Epithelial cell of umbilical artery (primary cell): ENCODE data around the gene C1orf141. TPM values are rescaled to one million over a fixed set of nuclear protein-coding genes. Genes with fewer than 3 reads are reported as not detected.

Source experiments
- total RNA-seq: library from RNA; depleted of rRNA; stranded (reverse); fragments of >200 nt; gene quantifications from 2 replicates; pipeline ENCODE4 v1.2.3, GENCODE V29; 2014

C1orf141 gene
- not detected in 2 replicates for total RNA-seq

GRCh38 chr1:67134695-67135094 is at the start of gene C1orf141:
TSS of gene C1orf141 (minus strand) at chr1:67134970. CDS start at chr1:67127240, 7,730 bp downstream.

DNA sequence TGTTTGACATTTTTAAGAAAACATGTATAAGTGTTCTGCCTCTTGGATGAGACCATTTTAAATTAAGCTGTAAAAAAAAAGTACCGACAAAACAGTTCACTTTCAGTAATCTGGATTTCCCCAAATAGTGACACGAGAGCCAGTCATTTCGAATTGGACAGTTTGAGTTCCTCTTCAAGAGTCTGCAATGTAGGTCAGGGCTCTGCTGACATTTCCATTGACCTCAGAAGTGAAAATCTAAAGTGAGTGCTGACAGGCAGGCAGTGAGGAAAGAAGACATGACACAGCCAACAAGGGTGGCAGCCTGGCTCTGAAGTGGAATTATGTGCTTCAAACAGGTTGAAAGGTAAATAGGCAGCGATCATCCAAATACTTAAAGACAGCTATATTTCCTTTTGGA is 31.4 kb upstream of the C1orf141 start, which contains the start of gene IL23R:
IL23R (plus strand) TSS at position 259 of the 400 bp plus-strand sequence. CDS start 1,667 bp downstream, outside the sequence.

DNA sequence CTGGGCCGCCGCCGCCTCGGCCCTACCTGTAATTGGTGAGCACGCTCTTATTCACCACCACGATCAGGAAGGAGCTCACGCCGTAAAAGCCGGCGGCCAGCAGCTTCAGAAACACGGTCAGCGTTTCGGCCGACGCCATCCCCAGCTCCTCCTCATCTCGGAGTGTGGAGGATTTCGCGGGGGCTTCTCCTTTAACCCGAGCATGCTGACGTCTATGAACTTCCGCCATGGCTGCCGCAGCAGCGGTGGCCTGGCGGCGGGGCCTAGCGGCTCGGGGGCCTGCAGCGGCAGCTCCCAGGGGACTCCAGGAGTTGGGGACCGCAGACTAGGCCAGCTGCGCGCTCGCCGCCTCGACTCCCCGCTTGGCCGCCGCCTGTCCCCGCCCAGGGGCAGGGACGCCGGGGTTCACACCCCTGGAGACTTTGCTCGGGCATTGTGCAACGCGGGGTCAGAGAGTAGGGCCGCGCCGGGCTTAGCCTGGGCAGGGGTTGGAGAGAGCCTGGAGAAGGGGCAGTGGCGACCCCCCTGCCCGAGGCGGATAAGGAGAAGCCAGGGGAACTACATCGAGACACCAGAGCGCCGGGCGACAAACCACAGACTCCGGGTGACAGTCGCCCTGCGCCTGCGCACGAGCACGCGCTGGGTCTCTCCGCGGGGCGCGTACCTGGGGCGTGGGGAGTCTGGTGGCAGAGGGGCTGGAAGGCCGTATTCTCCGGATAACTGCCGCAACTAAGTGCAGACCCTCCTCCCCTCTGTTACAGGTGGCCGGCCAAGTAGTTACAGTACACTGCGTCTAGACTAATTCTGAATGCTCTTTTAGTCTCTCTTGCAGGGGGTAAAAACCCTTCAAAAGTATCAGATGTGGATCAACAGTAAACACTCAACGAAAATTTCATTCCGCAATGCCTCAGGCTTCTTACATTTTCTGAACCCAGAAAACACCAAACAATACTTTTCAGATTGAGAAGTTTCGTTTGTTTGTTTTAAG is 80.7 kb downstream of the C1orf141 start, which contains the start of gene SLC35D1:
SLC35D1 (minus strand) TSS at position 364 of the 988 bp plus-strand sequence; CDS start at position 229, 135 bp downstream.

Other genes starting within 250 kb of the C1orf141 start
- 1.9 and 3.8 TPM in 2 replicates for gene DNAI4, start 210.1 kb downstream of the C1orf141 start, total RNA-seq
- 23.7 and 34.3 TPM in 2 replicates for gene MIER1, start 210.0 kb downstream of the C1orf141 start, total RNA-seq
- 5.5 and 9.3 TPM in 2 replicates for gene SLC35D1, start 80.8 kb downstream of the C1orf141 start, total RNA-seq
- not detected in 2 replicates for gene IL23R, start 31.5 kb upstream of the C1orf141 start, total RNA-seq
- gene IL12RB2, start 172.9 kb upstream of the C1orf141 start, total RNA-seq: not detected in 2 replicates